HCT116 (cell line): ENCODE data around the gene SPAG4. TPM values are rescaled to one million over a fixed set of nuclear protein-coding genes. Genes with fewer than 3 reads are reported as not detected.

ENCODE experiments used
- ATAC-seq: fragments of 200-7000 bp; cut with Tn5 transposase; 2 replicates; pipeline ENCODE4 v1.9.1; 2020; ENCODE audit warnings: mild to moderate bottlenecking, moderate library complexity
- BruUV-seq: library from RNA; stranded (reverse); fragments of 400-500 nt; replicated peaks from 2 replicates; lab custom pipeline; 2021; lab: Mats Ljungman, UMichigan
- CTCF ChIA-PET: fragments of 300-600 bp; sonication (Branson Sonifier 250); formaldehyde crosslinking; loops from one replicate; lab custom pipeline; 2021; ENCODE audit warnings: antibody characterized with exemption; lab: Charles Lee
- POLR2A ChIA-PET: fragments of 300-600, 350-600 bp; sonication (Branson Sonifier 250); formaldehyde crosslinking; loops from one replicate; lab custom pipeline; 2021; ENCODE audit warnings: antibody characterized with exemption; lab: Charles Lee
- RAD21 ChIA-PET, 2 experiments: fragments of 300-600 bp; sonication (Branson Sonifier 250); formaldehyde crosslinking; loops; one replicate each; lab custom pipeline; 2023; ENCODE audit warnings: low total read pairs in 2 of 2; ENCODE audit not compliant: uncharacterized antibody in 2 of 2, unreplicated experiment in 2 of 2, low non-redundant PET in 1 of 2; lab: Charles Lee
- DNase-seq: peaks from one replicate; pipeline ENCODE4 v3.0.0-alpha.2; 2010; ENCODE audit warnings: low read depth, low spot score
- H2AFZ ChIP-seq: fragments of 200-600 bp; shearing (Covaris generic), sonication (generic); 2 replicates; pipeline ENCODE4 v1.6.1; 2017; ENCODE audit warnings: low read depth, mixed run types, mixed read lengths, antibody characterized with exemption, low read length; ENCODE audit not compliant: poor library complexity, severe bottlenecking
- H3K27ac ChIP-seq: 2 replicates; pipeline ENCODE4 v1.5.1; 2012; ENCODE audit warnings: low read depth, low read length
- H3K27me3 ChIP-seq: fragments of 200-600 bp; sonication (generic); 2 replicates; pipeline ENCODE4 v1.6.1; 2016; ENCODE audit warnings: mixed run types, low read length, mixed read lengths; ENCODE audit not compliant: insufficient read depth
- H3K36me3 ChIP-seq, 2 experiments: fragments of 200-500 bp in 1 of 2; fragments of 200-600 bp in 1 of 2; sonication (Bioruptor generic) in 1 of 2; sonication (generic) in 1 of 2; 2 replicates each; pipeline versions ENCODE4 v1.5.1 to v1.6.1; 2014 to 2016; ENCODE audit warnings: low read length in 2 of 2, inconsistent platforms in 1 of 2, mixed read lengths in 1 of 2, mixed run types in 1 of 2; ENCODE audit not compliant: insufficient read depth in 2 of 2, control insufficient read depth in 1 of 2
- H3K4me1 ChIP-seq, 2 experiments: fragments of 200-600 bp in 1 of 2; sonication (generic) in 1 of 2; 2 replicates each; pipeline versions ENCODE4 v1.5.1 to v1.6.1; 2012 to 2017; ENCODE audit warnings: low read length in 2 of 2, inconsistent platforms in 1 of 2, mild to moderate bottlenecking in 1 of 2, mixed read lengths in 1 of 2, mixed run types in 1 of 2, moderate library complexity in 1 of 2; ENCODE audit not compliant: insufficient read depth in 2 of 2, control insufficient read depth in 1 of 2
- H3K4me2 ChIP-seq: fragments of 200-600 bp; sonication (generic); 2 replicates; pipeline ENCODE4 v1.6.1; 2017; ENCODE audit warnings: mixed run types, low read length, mixed read lengths
- H3K4me3 ChIP-seq, 2 experiments: fragments of 200-600 bp in 1 of 2; sonication (generic) in 1 of 2; replicated peaks in 1 of 2; 2 replicates each; pipeline ENCODE4 v1.5.1; 2011 to 2016; ENCODE audit warnings: low read length in 2 of 2, control low read depth in 1 of 2, low read depth in 1 of 2, mild to moderate bottlenecking in 1 of 2, mixed read lengths in 1 of 2, mixed run types in 1 of 2
- H3K79me2 ChIP-seq: fragments of 200-600 bp; sonication (generic); 2 replicates; pipeline ENCODE4 v1.6.1; 2017; ENCODE audit warnings: mild to moderate bottlenecking, mixed run types, low read length, moderate library complexity, mixed read lengths; ENCODE audit not compliant: insufficient read depth
- H3K9ac ChIP-seq: fragments of 200-600 bp; sonication (generic); 2 replicates; pipeline ENCODE4 v1.6.1; 2016; ENCODE audit warnings: low read length, mixed read lengths
- H3K9me2 ChIP-seq: fragments of 200-600 bp; sonication (generic), shearing (Covaris generic); 2 replicates; pipeline ENCODE4 v1.6.1; 2017; ENCODE audit warnings: mixed run types, mild to moderate bottlenecking, moderate library complexity; ENCODE audit not compliant: insufficient read depth
- H3K9me3 ChIP-seq, 2 experiments: fragments of 200-500 bp in 1 of 2; fragments of 200-600 bp in 1 of 2; sonication (Bioruptor generic) in 1 of 2; sonication (generic) in 1 of 2; 2 replicates each; pipeline ENCODE4 v1.6.1; 2014 to 2017; ENCODE audit warnings: low read length in 2 of 2, mixed read lengths in 2 of 2, inconsistent platforms in 1 of 2, low read depth in 1 of 2, mild to moderate bottlenecking in 1 of 2, mixed run types in 1 of 2, moderate library complexity in 1 of 2; ENCODE audit not compliant: control insufficient read depth in 1 of 2, insufficient read depth in 1 of 2
- H4K20me1 ChIP-seq: fragments of 200-600 bp; sonication (generic), shearing (Covaris generic); 2 replicates; pipeline ENCODE4 v1.6.1; 2017; ENCODE audit warnings: mixed run types, mild to moderate bottlenecking, moderate library complexity; ENCODE audit not compliant: insufficient read depth
- CBX3 ChIP-seq: IDR thresholded peaks from 2 replicates; pipeline ENCODE4 v1.6.1; 2012; ENCODE audit warnings: low read depth
- CTCF ChIP-seq, 3 experiments: fragments of 200-600 bp in 1 of 3; sonication (generic) in 1 of 3; IDR thresholded peaks in 2 of 3; conservative IDR thresholded peaks in 1 of 3; 2 replicates each; pipeline ENCODE4 v1.5.1; 2012 to 2017; ENCODE audit warnings: low read depth in 2 of 3, low read length in 2 of 3, antibody characterized with exemption in 1 of 3, borderline replicate concordance in 1 of 3, control low read depth in 1 of 3, mild to moderate bottlenecking in 1 of 3, mixed read lengths in 1 of 3, mixed run types in 1 of 3, moderate library complexity in 1 of 3; ENCODE audit not compliant: insufficient read depth in 1 of 3
- FOSL1 ChIP-seq: IDR thresholded peaks from 2 replicates; pipeline ENCODE4 v1.6.1; 2012; ENCODE audit warnings: low read depth
- RAD21 ChIP-seq: IDR thresholded peaks from 2 replicates; pipeline ENCODE4 v1.6.1; 2012; ENCODE audit warnings: low read depth, mild to moderate bottlenecking
- SIN3A ChIP-seq: IDR thresholded peaks from 2 replicates; pipeline ENCODE4 v1.6.1; 2012; ENCODE audit warnings: low read depth
- SP1 ChIP-seq: IDR thresholded peaks from 2 replicates; pipeline ENCODE4 v1.6.1; 2012; ENCODE audit warnings: low read depth
- SRF ChIP-seq: IDR thresholded peaks from 2 replicates; pipeline ENCODE4 v1.6.1; 2012; ENCODE audit warnings: low read depth
- TCF7L2 ChIP-seq: IDR thresholded peaks from 2 replicates; pipeline ENCODE4 v1.7.0; 2011; ENCODE audit warnings: borderline replicate concordance, inconsistent platforms; ENCODE audit not compliant: insufficient read depth, insufficient read length; ENCODE audit errors: extremely low read depth
- YY1 ChIP-seq: IDR thresholded peaks from 2 replicates; pipeline ENCODE4 v1.6.1; 2011; ENCODE audit warnings: low read length, low read depth, moderate library complexity, mild to moderate bottlenecking; ENCODE audit not compliant: insufficient replicate concordance; ENCODE audit errors: extremely low read depth
- intact Hi-C: fragments of 100-400 bp; cut with micrococcal nuclease; formaldehyde crosslinking; loops from 2 replicates; pipeline ENCODE4 v1.10.0; 2022
- total RNA-seq: library from RNA; stranded (reverse); gene quantifications from one replicate; pipeline ENCODE4 v1.2.1, GENCODE V29; 2021; ENCODE audit not compliant: unreplicated experiment
- TF ChIP-seq, protein P1 (sequence below): IDR thresholded peaks from 2 replicates; pipeline ENCODE4 v1.6.1; 2012

SPAG4 gene
- total RNA-seq, 1 experiment from 2014 or later = 6.2 TPM

- no peak for ATAC-seq
- POLR2A ChIA-PET = interaction anchor here (1.0 kb wide), 1 partner anchor 81 kb away, joined by 3 read pairs; the partner anchor contains the start of gene RBM39
- H3K9me3 ChIP-seq = no peaks in the 10 kb centered on the region
- peaks cover 31 to 43% of the 10 kb centered on the region in 2 experiments for H3K4me1 ChIP-seq
- H2AFZ ChIP-seq = no peak overlapping the region
- no peaks in the 10 kb centered on the region for H3K27me3 ChIP-seq
- no peaks in the 10 kb centered on the region for H3K9me2 ChIP-seq
- TF ChIP-seq SP1 = no peak
- TF ChIP-seq CBX3 = no peak
- TF ChIP-seq SIN3A = no peak
- TF ChIP-seq SRF = no peak
- TF ChIP-seq FOSL1 = no peak
- TF ChIP-seq, protein P1, sequence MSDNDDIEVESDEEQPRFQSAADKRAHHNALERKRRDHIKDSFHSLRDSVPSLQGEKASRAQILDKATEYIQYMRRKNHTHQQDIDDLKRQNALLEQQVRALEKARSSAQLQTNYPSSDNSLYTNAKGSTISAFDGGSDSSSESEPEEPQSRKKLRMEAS = no peak
- TF ChIP-seq CTCF (IDR thresholded peaks at IDR 0.05 in 2 of 3, conservative IDR thresholded peaks at IDR 0.05 in 1 of 3; ENCODE audit: borderline replicate concordance in 1 of 3, insufficient read depth in 1 of 3, low read depth in 2 of 3, low read length in 2 of 3) = no peak
- no peak for TF ChIP-seq TCF7L2
- no peak for TF ChIP-seq RAD21
- no peak for TF ChIP-seq YY1
- peak overlapping the region; percentile 2; the same call in 1 of the 2 replicates for H3K27ac ChIP-seq
- peaks cover 0 to 6% of the 10 kb centered on the region in 2 experiments; a peak in 3 of 4 replicates for H3K36me3 ChIP-seq
- H3K79me2 ChIP-seq = peaks cover 87% of the 10 kb centered on the region
- CTCF ChIA-PET = no interaction called here
- H3K4me3 ChIP-seq = no peak overlapping the region; a peak in 1 of 4 replicates
- no TSS peak for BruUV-seq
- H3K4me2 ChIP-seq = peak overlapping the region; percentile 80
- peak; percentile 12 for DNase-seq
- H4K20me1 ChIP-seq = peaks cover 58% of the 10 kb centered on the region
- RAD21 ChIA-PET = no interaction called here
- peak overlapping the region; percentile 97 for H3K9ac ChIP-seq
- intact Hi-C loops = no loop called here
Measured at GRCh38 chr20:35661053-35661452, 45.4 kb downstream of the SPAG4 start.
